Skeletal muscle tissue (tissue), 4 donors: Measurements from ENCODE around the gene RAB27B. TPM values are rescaled to one million over a fixed set of nuclear protein-coding genes. Genes with fewer than 3 reads are reported as not detected.

Source experiments
- H3K27ac ChIP-seq: one replicate; pipeline ENCODE4 v1.7.0; 2013; ENCODE audit warnings: mild to moderate bottlenecking, low read depth, low read length, inconsistent platforms
- H3K27me3 ChIP-seq, 3 donors: one replicate each; pipeline ENCODE4 v1.7.0; 2013; ENCODE audit warnings: low read length in 3 of 3; ENCODE audit not compliant: control insufficient read depth in 3 of 3, insufficient read depth in 3 of 3
- H3K36me3 ChIP-seq, 3 donors: one replicate each; pipeline ENCODE4 v1.7.0; 2013; ENCODE audit warnings: low read length in 3 of 3; ENCODE audit not compliant: control insufficient read depth in 3 of 3, insufficient read depth in 3 of 3
- H3K4me1 ChIP-seq, 3 donors: one replicate each; pipeline ENCODE4 v1.7.0; 2013; ENCODE audit warnings: low read length in 3 of 3, mild to moderate bottlenecking in 3 of 3; ENCODE audit not compliant: control insufficient read depth in 3 of 3, insufficient read depth in 3 of 3
- H3K4me3 ChIP-seq, 3 donors: one replicate each; pipeline ENCODE4 v1.7.0; 2013; ENCODE audit warnings: low read length in 3 of 3
- H3K9ac ChIP-seq, 3 donors: one replicate each; pipeline ENCODE4 v1.7.0; 2013; ENCODE audit warnings: low read length in 3 of 3, mild to moderate bottlenecking in 3 of 3, moderate library complexity in 2 of 3, low read depth in 1 of 3
- H3K9me3 ChIP-seq, 3 donors: one replicate each; pipeline ENCODE4 v1.7.0; 2013; ENCODE audit warnings: low read length in 3 of 3; ENCODE audit not compliant: control insufficient read depth in 3 of 3
- total RNA-seq: library from RNA; depleted of rRNA; stranded (reverse); fragments of >200 nt; gene quantifications from one replicate; pipeline ENCODE4 v1.2.3, GENCODE V29; 2014
- donor health status: Osteomylitis.

The RAB27B gene
- total RNA-seq, 1 donor from 2014 or later = 1.0 TPM

DNA sequence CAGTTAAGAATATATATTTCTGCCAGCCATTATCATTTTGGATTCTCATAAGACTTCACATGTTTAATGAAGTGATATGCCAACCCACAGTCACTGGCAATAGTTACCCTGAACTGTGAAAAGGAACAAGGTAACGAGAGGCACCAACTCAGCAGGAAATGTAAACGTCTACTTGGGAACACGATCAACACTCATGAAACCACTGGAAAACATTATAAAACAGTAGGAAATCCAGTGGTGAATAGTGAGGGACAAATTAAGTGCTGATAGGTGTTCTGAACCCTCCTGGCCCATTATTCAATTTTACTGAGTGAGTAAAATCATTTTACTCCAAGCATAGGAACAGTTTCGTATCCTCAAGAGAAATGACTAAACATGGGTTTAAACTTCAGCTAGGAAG is 113.9 kb downstream of the RAB27B start:
- H3K4me3 ChIP-seq = no peak overlapping the region
- H3K9ac ChIP-seq = no peak overlapping the region
- H3K27ac ChIP-seq = no peak overlapping the region
- H3K4me1 ChIP-seq = no peaks in the 10 kb centered on the region
- no peaks in the 10 kb centered on the region for H3K27me3 ChIP-seq
- no peaks in the 10 kb centered on the region for H3K9me3 ChIP-seq
- H3K36me3 ChIP-seq = no peaks in the 10 kb centered on the region

DNA sequence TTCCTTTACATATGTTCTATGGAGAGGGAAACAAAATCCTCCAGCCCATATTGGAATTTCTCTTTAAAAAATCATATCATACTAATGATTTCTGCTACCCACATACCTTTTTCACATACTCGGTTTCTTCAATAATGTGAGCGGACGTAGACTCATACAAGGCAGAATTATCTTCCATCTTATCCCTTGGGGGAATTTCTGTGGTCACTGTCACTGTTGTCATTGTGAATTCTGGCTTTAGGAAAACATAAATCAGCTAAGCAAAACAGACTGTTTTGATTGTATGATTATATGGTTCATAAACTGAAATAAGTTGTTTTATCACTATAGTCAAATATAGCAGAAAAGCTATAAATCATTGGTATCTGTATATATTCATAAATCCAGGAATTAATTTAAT is 114.3 kb downstream of the RAB27B start:
- Histone ChIP-seq H3K9me3 (no peaks in the 10 kb centered on the region), H3K4me1 (no peaks in the 10 kb centered on the region), H3K36me3 (no peaks in the 10 kb centered on the region), H3K9ac (no peak overlapping the region), H3K4me3 (no peak overlapping the region), H3K27me3 (no peaks in the 10 kb centered on the region), H3K27ac (no peak overlapping the region)

Other genes with a start within 250 kb of the RAB27B start
- not detected for gene DYNAP, start 237.2 kb upstream of the RAB27B start, total RNA-seq
- gene CCDC68, start 131.0 kb downstream of the RAB27B start, total RNA-seq = 0.52 TPM